Measurements from ENCODE around the gene MR1. TPM values are rescaled to one million over a fixed set of nuclear protein-coding genes. Genes with fewer than 3 reads are reported as not detected.

The MR1 gene
- polyA plus RNA-seq, 1 donor (not counting 4 experiments of a cell fraction or from before 2014, with no cell fraction given): 32.3 TPM

DNA sequence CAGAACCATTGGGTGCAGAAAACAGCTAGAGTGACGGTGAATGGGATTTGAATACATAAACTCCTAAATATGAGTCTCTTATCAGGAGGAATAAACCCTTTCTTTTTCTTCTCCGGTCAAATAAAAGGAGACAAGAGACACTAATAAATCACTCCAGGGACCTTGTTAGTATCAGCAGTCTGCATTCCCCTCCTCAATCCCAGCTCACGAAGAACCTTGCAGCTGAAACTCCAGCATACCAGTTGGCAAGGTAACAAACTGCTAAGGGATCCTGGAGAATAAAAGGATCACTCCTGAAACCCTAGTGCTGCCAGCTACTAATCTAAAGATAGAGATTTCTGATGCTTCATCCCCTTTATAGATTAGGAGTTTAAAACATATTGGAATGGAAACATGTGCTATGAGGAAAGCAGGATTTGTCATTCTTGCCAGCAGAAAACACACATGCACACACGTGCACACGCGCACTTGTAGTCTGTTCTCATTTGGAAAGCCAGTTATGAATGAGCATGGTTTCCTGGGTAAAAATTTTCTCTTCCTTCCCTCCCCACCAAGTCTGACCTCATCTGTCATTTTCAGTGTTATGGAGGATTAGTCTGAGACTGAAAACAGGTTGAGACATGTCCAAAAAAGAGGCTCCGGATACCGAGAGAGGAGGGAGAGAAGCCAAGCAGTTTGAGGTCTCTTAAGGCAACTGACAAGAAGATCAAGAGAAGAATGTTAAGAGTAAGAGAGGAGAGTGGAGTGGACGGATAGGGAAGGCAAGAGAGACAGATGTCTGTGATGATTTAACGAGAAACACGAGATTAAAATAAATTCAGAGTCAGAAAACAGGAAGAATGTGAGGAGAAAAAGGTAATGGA is 65.6 kb downstream of the MR1 start:
- Histone ChIP-seq H3K9me1 (ENCODE audit: control insufficient read depth, extremely low read depth, insufficient read depth, low read length) (no peaks in the 10 kb centered on the region), H3K4me3 (ENCODE audit: control insufficient read depth in 2 of 3, extremely low read depth in 1 of 3, insufficient read depth in 2 of 3, low read depth in 1 of 3, low read length in 3 of 3) (peak overlapping the region in 2 of 3 experiments; percentile 57 to 64), H3K9ac (ENCODE audit: control insufficient read depth, extremely low read depth, insufficient read depth, low read length) (peak overlapping the region; percentile 72), H3K27ac (ENCODE audit: control insufficient read depth, insufficient read depth, low read length) (peak overlapping the region; percentile 94), H3K27me3 (ENCODE audit: control insufficient read depth, extremely low read depth, insufficient read depth, low read length) (no peaks in the 10 kb centered on the region), H3K9me3 (ENCODE audit: control insufficient read depth, low read depth, low read length) (no peaks in the 10 kb centered on the region), H3K36me3 (ENCODE audit: control insufficient read depth in 2 of 2, extremely low read depth in 1 of 2, insufficient read depth in 2 of 2, low read length in 2 of 2) (peaks cover 0 to 4% of the 10 kb centered on the region in 2 experiments), H4K20me1 (ENCODE audit: control insufficient read depth, extremely low read depth, insufficient read depth, low read length) (no peaks in the 10 kb centered on the region), H3K4me2 (ENCODE audit: control insufficient read depth, extremely low read depth, insufficient read depth, low read depth, low read length) (peak overlapping the region; percentile 91), H2AFZ (ENCODE audit: control insufficient read depth, low read length) (peak overlapping the region; percentile 34), H3K79me2 (ENCODE audit: control insufficient read depth, insufficient read depth, low read length) (no peaks in the 10 kb centered on the region), H3K4me1 (ENCODE audit: control insufficient read depth, extremely low read depth, insufficient read depth, low read length) (peaks cover 44% of the 10 kb centered on the region)
- FAIRE-seq (peak; percentile 83), DNase-seq (ENCODE audit: low read depth, low spot score) (peak; percentile 85)
- dilution Hi-C loops (cut with MboI; ENCODE audit: extremely low pct_ligation_motif_present, low sequenced_read_pairs): no loop called here
- TF ChIP-seq, protein P1, sequence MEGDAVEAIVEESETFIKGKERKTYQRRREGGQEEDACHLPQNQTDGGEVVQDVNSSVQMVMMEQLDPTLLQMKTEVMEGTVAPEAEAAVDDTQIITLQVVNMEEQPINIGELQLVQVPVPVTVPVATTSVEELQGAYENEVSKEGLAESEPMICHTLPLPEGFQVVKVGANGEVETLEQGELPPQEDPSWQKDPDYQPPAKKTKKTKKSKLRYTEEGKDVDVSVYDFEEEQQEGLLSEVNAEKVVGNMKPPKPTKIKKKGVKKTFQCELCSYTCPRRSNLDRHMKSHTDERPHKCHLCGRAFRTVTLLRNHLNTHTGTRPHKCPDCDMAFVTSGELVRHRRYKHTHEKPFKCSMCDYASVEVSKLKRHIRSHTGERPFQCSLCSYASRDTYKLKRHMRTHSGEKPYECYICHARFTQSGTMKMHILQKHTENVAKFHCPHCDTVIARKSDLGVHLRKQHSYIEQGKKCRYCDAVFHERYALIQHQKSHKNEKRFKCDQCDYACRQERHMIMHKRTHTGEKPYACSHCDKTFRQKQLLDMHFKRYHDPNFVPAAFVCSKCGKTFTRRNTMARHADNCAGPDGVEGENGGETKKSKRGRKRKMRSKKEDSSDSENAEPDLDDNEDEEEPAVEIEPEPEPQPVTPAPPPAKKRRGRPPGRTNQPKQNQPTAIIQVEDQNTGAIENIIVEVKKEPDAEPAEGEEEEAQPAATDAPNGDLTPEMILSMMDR (optimal IDR thresholded peaks at IDR 0.05 in 1 of 3, IDR thresholded peaks at IDR 0.05 in 1 of 3, conservative IDR thresholded peaks at IDR 0.05 in 1 of 3; ENCODE audit: extremely low read depth in 1 of 3, insufficient read depth in 2 of 3, low read length in 3 of 3): no peak
- no peak for TF ChIP-seq EZH2 (IDR thresholded peaks at IDR 0.05; ENCODE audit: low read length)

DNA sequence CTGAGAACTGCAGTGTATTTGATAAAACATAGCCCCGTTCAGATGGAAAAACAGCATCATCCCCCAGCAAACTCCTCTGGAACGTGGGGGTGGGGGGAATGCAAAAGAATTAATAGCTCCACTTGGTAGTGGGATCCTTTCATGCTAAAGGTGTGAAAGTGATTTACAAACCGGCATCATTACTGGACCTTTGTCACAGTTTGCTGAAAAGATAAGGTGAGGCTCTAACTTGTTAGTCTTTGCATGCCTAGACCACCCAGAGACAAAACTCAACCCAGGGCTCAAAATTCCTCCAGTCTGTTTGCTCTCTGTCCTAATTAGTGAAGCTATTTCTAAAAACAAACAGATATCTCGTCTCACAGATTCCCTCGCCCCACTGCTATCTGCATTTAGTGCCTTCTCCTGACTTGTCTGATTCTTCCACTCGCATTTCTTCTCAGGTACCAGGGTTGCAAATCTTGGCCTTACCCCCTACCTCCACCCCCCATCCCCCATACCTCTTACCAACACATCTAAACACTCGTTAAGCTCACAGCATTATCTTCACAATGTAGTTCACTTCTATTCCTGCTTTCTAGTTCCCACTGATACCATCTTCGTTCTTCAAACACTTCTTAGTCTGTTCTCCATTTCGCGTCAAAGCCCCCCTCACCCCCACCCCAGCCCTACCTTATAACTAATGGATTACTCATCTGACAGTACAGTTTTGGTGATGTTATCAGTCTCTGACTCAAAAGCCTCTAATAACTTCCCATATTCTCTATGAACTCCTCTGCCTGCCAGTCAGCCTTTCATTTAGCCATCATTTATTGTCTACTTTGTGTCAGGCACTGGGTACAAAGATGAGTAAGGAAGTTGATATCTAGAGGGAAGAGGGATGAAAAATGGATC is 66.5 kb downstream of the MR1 start:
- peaks cover 46% of the 10 kb centered on the region for H3K4me1 ChIP-seq (ENCODE audit: control insufficient read depth, extremely low read depth, insufficient read depth, low read length)
- FAIRE-seq: no peak

More for the DNA sequence above, 66.5 kb downstream of the MR1 start:
- no peak for DNase-seq (ENCODE audit: low read depth, low spot score)
- Histone ChIP-seq H3K36me3 (ENCODE audit: control insufficient read depth in 2 of 2, extremely low read depth in 1 of 2, insufficient read depth in 2 of 2, low read length in 2 of 2) (peaks cover 0 to 4% of the 10 kb centered on the region in 2 experiments), H3K9me1 (ENCODE audit: control insufficient read depth, extremely low read depth, insufficient read depth, low read length) (no peaks in the 10 kb centered on the region), H3K27me3 (ENCODE audit: control insufficient read depth, extremely low read depth, insufficient read depth, low read length) (no peaks in the 10 kb centered on the region), H3K9ac (ENCODE audit: control insufficient read depth, extremely low read depth, insufficient read depth, low read length) (peak overlapping the region; percentile 72), H3K4me2 (ENCODE audit: control insufficient read depth, extremely low read depth, insufficient read depth, low read depth, low read length) (peak overlapping the region; percentile 91), H3K4me3 (ENCODE audit: control insufficient read depth in 2 of 3, extremely low read depth in 1 of 3, insufficient read depth in 2 of 3, low read depth in 1 of 3, low read length in 3 of 3) (peak overlapping the region in 2 of 3 experiments; percentile 57 to 64), H4K20me1 (ENCODE audit: control insufficient read depth, extremely low read depth, insufficient read depth, low read length) (no peaks in the 10 kb centered on the region), H3K9me3 (ENCODE audit: control insufficient read depth, low read depth, low read length) (no peaks in the 10 kb centered on the region), H3K27ac (ENCODE audit: control insufficient read depth, insufficient read depth, low read length) (peak overlapping the region; percentile 94), H2AFZ (ENCODE audit: control insufficient read depth, low read length) (peak overlapping the region; percentile 34), H3K79me2 (ENCODE audit: control insufficient read depth, insufficient read depth, low read length) (no peaks in the 10 kb centered on the region)
- dilution Hi-C loops (cut with MboI; ENCODE audit: extremely low pct_ligation_motif_present, low sequenced_read_pairs): no loop called here
- TF ChIP-seq, protein P1 (optimal IDR thresholded peaks at IDR 0.05 in 1 of 3, IDR thresholded peaks at IDR 0.05 in 1 of 3, conservative IDR thresholded peaks at IDR 0.05 in 1 of 3; ENCODE audit: extremely low read depth in 1 of 3, insufficient read depth in 2 of 3, low read length in 3 of 3): no peak
- TF ChIP-seq EZH2 (IDR thresholded peaks at IDR 0.05; ENCODE audit: low read length): no peak
